Coronary artery (tissue), 2 donors: ENCODE data around the gene POLDIP2.
A peak's percentile ranks its signal among the peaks of the same experiment; 100 is the strongest.

Experiments
- DNase-seq: peaks from one replicate; pipeline ENCODE4 v3.0.0-alpha.2; 2017; ENCODE audit warnings: low spot score
- H3K27ac ChIP-seq, 2 donors: fragments of 200-600 bp; sonication (generic); one replicate each; pipeline ENCODE4 v1.5.1; 2016 to 2019
- H3K4me3 ChIP-seq: fragments of 200-600 bp; sonication (generic); 2 replicates; pipeline ENCODE4 v1.5.1; 2016; ENCODE audit warnings: mild to moderate bottlenecking, moderate library complexity
- CTCF ChIP-seq: fragments of 200-600 bp; sonication (generic); IDR thresholded peaks from one replicate; pipeline ENCODE4 v1.5.1; 2019; ENCODE audit warnings: antibody characterized with exemption

POLDIP2 gene

GRCh38 chr17:28347261-28347891 lies 10.0 kb downstream of the POLDIP2 start:
- DNase-seq = no peak
- no peak overlapping the region for H3K4me3 ChIP-seq
- TF ChIP-seq CTCF = no peak
- peak overlapping the region; percentile 8 to 77 for H3K27ac ChIP-seq

- no peak overlapping the region for H3K4me3 ChIP-seq
Observed at GRCh38 chr17:28346746-28347246, 10.5 kb downstream of the POLDIP2 start.

GRCh38 chr17:28346199-28346580 lies 11.1 kb downstream of the POLDIP2 start:
- TF ChIP-seq CTCF = no peak
- Histone ChIP-seq H3K27ac (peak overlapping the region; percentile 45 to 77), H3K4me3 (no peak overlapping the region)
- no peak for DNase-seq

More at GRCh38 chr17:28346746-28347246, 10.5 kb downstream of the POLDIP2 start:
- DNase-seq = no peak
- TF ChIP-seq CTCF = no peak
- H3K27ac ChIP-seq = peak overlapping the region; percentile 45 to 77

GRCh38 chr17:28345419-28346198 lies 11.7 kb downstream of the POLDIP2 start:
- TF ChIP-seq CTCF = no peak
- H3K27ac ChIP-seq = peak overlapping the region; percentile 45 to 77
- H3K4me3 ChIP-seq = no peak overlapping the region
- no peak for DNase-seq

GRCh38 chr17:28344435-28344901 lies 12.9 kb downstream of the POLDIP2 start:
- no peak for DNase-seq
- TF ChIP-seq CTCF = no peak
- no peak overlapping the region for H3K4me3 ChIP-seq
- H3K27ac ChIP-seq = peak overlapping the region in 1 of 2 donors; percentile 77

GRCh38 chr17:28344011-28344410 lies 13.3 kb downstream of the POLDIP2 start:
- no peak for DNase-seq

More at GRCh38 chr17:28344011-28344410, 13.3 kb downstream of the POLDIP2 start:
- H3K4me3 ChIP-seq = no peak overlapping the region
- no peak for TF ChIP-seq CTCF
- peak overlapping the region in 1 of 2 donors; percentile 77 for H3K27ac ChIP-seq
